K562 (cell line): Measurements from ENCODE around the gene NR1H3. TPM values are rescaled to one million over a fixed set of nuclear protein-coding genes. Genes with fewer than 3 reads are reported as not detected.

Source experiments
- C11orf30 ChIP-seq: fragments of 450-650 bp; IDR thresholded peaks from 2 replicates; pipeline ENCODE4 v1.6.1; 2016; ENCODE audit warnings: low read depth, mild to moderate bottlenecking
- EGR1 ChIP-seq: fragments of 450-650 bp; conservative IDR thresholded peaks from 2 replicates; pipeline ENCODE4 v1.6.1; 2017; ENCODE audit warnings: mild to moderate bottlenecking
- FIP1L1 ChIP-seq: fragments of 200-400 bp; formaldehyde crosslinking; IDR thresholded peaks from 2 replicates; pipeline ENCODE4 v1.6.1; 2018; ENCODE audit warnings: mild to moderate bottlenecking, low read depth, low read length; ENCODE audit not compliant: poor library complexity, severe bottlenecking
- FOS ChIP-seq: IDR thresholded peaks from 3 replicates; pipeline ENCODE4 v1.6.1; 2011; ENCODE audit not compliant: insufficient read length; ENCODE audit errors: extremely low read depth
- GABPB1 ChIP-seq: sonication (generic); formaldehyde crosslinking; IDR thresholded peaks from 2 replicates; pipeline ENCODE4 v1.8.0; 2022; ENCODE audit warnings: mild to moderate bottlenecking, missing genetic modification reagents
- HDGF ChIP-seq: fragments of 450-650 bp; IDR thresholded peaks from 2 replicates; pipeline ENCODE4 v1.6.1; 2016
- MAZ ChIP-seq, 2 experiments: fragments of 450-650 bp in 1 of 2; sonication (generic) in 1 of 2; formaldehyde crosslinking; IDR thresholded peaks in 1 of 2; conservative IDR thresholded peaks in 1 of 2; 2 replicates each; pipeline versions ENCODE4 v1.4.0 to v1.5.0; 2020; ENCODE audit warnings: mild to moderate bottlenecking in 1 of 2, missing genetic modification reagents in 1 of 2
- MCM3 ChIP-seq: fragments of 450-650 bp; IDR thresholded peaks from 2 replicates; pipeline ENCODE4 v1.6.1; 2016
- MEIS2 ChIP-seq: fragments of 450-650 bp; IDR thresholded peaks from 2 replicates; pipeline ENCODE4 v1.6.1; 2014; ENCODE audit warnings: mild to moderate bottlenecking; ENCODE audit not compliant: partially characterized antibody
- MNT ChIP-seq, 2 experiments: fragments of 450-650 bp; conservative IDR thresholded peaks; 2 replicates each; pipeline ENCODE4 v1.6.1; 2017; ENCODE audit warnings: mild to moderate bottlenecking in 2 of 2, moderate library complexity in 2 of 2
- MYC ChIP-seq, 2 experiments: fragments of 250-450 bp in 1 of 2; sonication (Bioruptor Pico) in 1 of 2; IDR thresholded peaks; 2 replicates each; pipeline versions ENCODE4 v1.5.1 to v1.6.1; 2012 to 2021; ENCODE audit warnings: low read depth in 2 of 2, borderline replicate concordance in 1 of 2, improper control_type of control experiment in 1 of 2, low read length in 1 of 2, mild to moderate bottlenecking in 1 of 2, moderate library complexity in 1 of 2
- OTX1 ChIP-seq: fragments of 450-650 bp; formaldehyde crosslinking; IDR thresholded peaks from 2 replicates; pipeline ENCODE4 v1.4.0; 2022; ENCODE audit warnings: mild to moderate bottlenecking
- PTBP1 ChIP-seq: fragments of 200-400 bp; formaldehyde crosslinking; IDR thresholded peaks from 2 replicates; pipeline ENCODE4 v1.6.1; 2017; ENCODE audit warnings: low read depth, low read length
- RCOR1 ChIP-seq, 2 experiments: IDR thresholded peaks; 2 replicates each; pipeline ENCODE4 v1.6.1; 2012; ENCODE audit warnings: low read depth in 2 of 2, low read length in 2 of 2, borderline replicate concordance in 1 of 2, improper control_type of control experiment in 1 of 2
- SAFB2 ChIP-seq: fragments of 200-400 bp; formaldehyde crosslinking; IDR thresholded peaks from 2 replicates; pipeline ENCODE4 v1.6.1; 2018; ENCODE audit warnings: borderline replicate concordance, low read length, low read depth, moderate library complexity; ENCODE audit not compliant: severe bottlenecking
- SRF ChIP-seq, 2 experiments: fragments of 250-450, 450-650 bp in 1 of 2; sonication (Bioruptor Pico) in 1 of 2; sonication (generic) in 1 of 2; formaldehyde crosslinking; IDR thresholded peaks; 2 replicates each; pipeline versions ENCODE4 v1.5.0 to v1.5.1; 2020 to 2022; ENCODE audit warnings: mild to moderate bottlenecking in 1 of 2, missing genetic modification reagents in 1 of 2
- THRB ChIP-seq: fragments of 450-650 bp; formaldehyde crosslinking; conservative IDR thresholded peaks from 2 replicates; pipeline ENCODE4 v1.4.0; 2022; ENCODE audit warnings: mild to moderate bottlenecking, missing genetic modification characterization
- UBTF ChIP-seq, 2 experiments: IDR thresholded peaks; 2 replicates each; pipeline ENCODE4 v1.6.1; 2012; ENCODE audit warnings: improper control_type of control experiment in 2 of 2, low read depth in 2 of 2, low read length in 2 of 2, borderline replicate concordance in 1 of 2
- ZEB2 ChIP-seq: fragments of 450-650 bp; IDR thresholded peaks from 2 replicates; pipeline ENCODE4 v1.6.1; 2016
- ZNF253 ChIP-seq: fragments of 250-450 bp; sonication (Bioruptor Pico); conservative IDR thresholded peaks from 2 replicates; pipeline ENCODE4 v1.6.1; 2021; ENCODE audit warnings: mild to moderate bottlenecking
- ZNF324 ChIP-seq: fragments of 250-450 bp; sonication (Bioruptor Pico); IDR thresholded peaks from 2 replicates; pipeline ENCODE4 v1.4.0; 2020; ENCODE audit warnings: mild to moderate bottlenecking
- ZSCAN29 ChIP-seq: fragments of 450-650 bp; IDR thresholded peaks from 2 replicates; pipeline ENCODE4 v1.6.1; 2017
- polyA plus RNA-seq, 8 experiments: library from polyadenylated mRNA; depleted of rRNA in 4 of 8; stranded (reverse) in 5 of 8; unstranded in 3 of 8; fragments of >200 nt; fragmentation: Nextera tagmentation in 2 of 8; fragmentation: Illumina TruSeq in 1 of 8; extraction: Ambion mirVana in 2 of 8; extraction: Trizol in 1 of 8; gene quantifications; 2 replicates each; pipeline versions ENCODE4 v1.2.1 to v1.2.3, GENCODE V29; 2011 to 2014; ENCODE audit warnings: inconsistent platforms in 1 of 8, missing spikeins in 1 of 8
- total RNA-seq, 7 experiments: library from RNA; depleted of rRNA in 6 of 7; stranded (reverse); fragments of >200 nt in 6 of 7; fragmentation: Illumina TruSeq in 2 of 7; extraction: Trizol in 2 of 7; gene quantifications; 2 replicates each; pipeline versions ENCODE4 v1.2.1 to v1.2.3, GENCODE V29; 2011 to 2021; ENCODE audit warnings: low replicate concordance in 1 of 7

The NR1H3 gene
- total and polyA plus RNA-seq, 9 of the 15 experiments (the other 6 are each of a cell fraction or from before 2014, with no cell fraction given) = 8.2 to 26.0 (median 11.9) TPM

GRCh38 chr11:47270331-47271271, 12.8 kb downstream of the NR1H3 start (continued):
- no peak for TF ChIP-seq SAFB2
- peak; percentile 47 for TF ChIP-seq MEIS2
- no peak for TF ChIP-seq MYC (IDR thresholded peaks at IDR 0.05; ENCODE audit: low read depth, low read length)
- TF ChIP-seq MYC (CRISPR knock-in tag; IDR thresholded peaks at IDR 0.05; ENCODE audit: borderline replicate concordance, low read depth) = no peak
- no peak for TF ChIP-seq ZNF324 (CRISPR knock-in tag)
- no peak for TF ChIP-seq SRF (CRISPR knock-in tag; IDR thresholded peaks at IDR 0.05)
- no peak for TF ChIP-seq PTBP1
- TF ChIP-seq ZEB2 = 0 out of 2 replicates have a peak, but pooled peaks have one; percentile 23
- TF ChIP-seq OTX1 = 0 out of 2 replicates have a peak, but pooled peaks have one; percentile 14
- TF ChIP-seq MAZ (CRISPR knock-in tag; conservative IDR thresholded peaks at IDR 0.05 in 1 of 2, IDR thresholded peaks at IDR 0.05 in 1 of 2) = 0 out of 4 replicates have a peak, but pooled peaks of 1 of the 2 experiments have one; percentile 18
- no peak for TF ChIP-seq ZSCAN29
- 0 out of 2 replicates have a peak, but pooled peaks have one; percentile 58 for TF ChIP-seq THRB (CRISPR knock-in tag)
- TF ChIP-seq MCM3 = no peak
- TF ChIP-seq C11orf30 = peak; percentile 38; the same call in 1 of the 2 replicates
- 0 out of 4 replicates have a peak, but pooled peaks have one; percentile 28 to 77 for TF ChIP-seq UBTF (IDR thresholded peaks at IDR 0.05; ENCODE audit: borderline replicate concordance in 1 of 2, low read depth in 2 of 2, low read length in 2 of 2)
- TF ChIP-seq GABPB1 (CRISPR knock-in tag) = peak; percentile 38; the same call in 1 of the 2 replicates
- 0 out of 4 replicates have a peak, but pooled peaks of 1 of the 2 experiments have one; percentile 8 for TF ChIP-seq MNT (conservative IDR thresholded peaks at IDR 0.05)
- TF ChIP-seq RCOR1 (IDR thresholded peaks at IDR 0.05; ENCODE audit: borderline replicate concordance in 1 of 2, low read depth in 2 of 2, low read length in 2 of 2) = peak in 1 of 2 experiments; percentile 80; a peak in 2 of 4 replicates
- no peak for TF ChIP-seq ZNF253 (CRISPR knock-in tag)
- no peak for TF ChIP-seq FIP1L1
- peak; percentile 70 for TF ChIP-seq EGR1
- TF ChIP-seq FOS = no peak
- no peak for TF ChIP-seq HDGF
